Neural cell (in vitro differentiated cells): ENCODE data around the gene CENPE. TPM values are rescaled to one million over a fixed set of nuclear protein-coding genes. Genes with fewer than 3 reads are reported as not detected.

ENCODE experiments used
- H2AFZ ChIP-seq: fragments of 200-600, 300-800 bp; sonication (generic), shearing (Covaris generic); 2 replicates; pipeline ENCODE4 v1.6.0; 2014; ENCODE audit warnings: low read depth, mild to moderate bottlenecking, antibody characterized with exemption, low read length, moderate library complexity
- H3F3A ChIP-seq: fragments of 200-600 bp; shearing (Covaris generic); 2 replicates; pipeline ENCODE4 v1.6.1; 2016; ENCODE audit warnings: mild to moderate bottlenecking, moderate library complexity, mixed read lengths, antibody characterized with exemption, low read length; ENCODE audit not compliant: insufficient read depth, poor library complexity, severe bottlenecking
- H3K27ac ChIP-seq: fragments of 200-600, 300-800 bp; sonication (generic), shearing (Covaris generic); 2 replicates; pipeline ENCODE4 v1.5.1; 2014; ENCODE audit warnings: mild to moderate bottlenecking, low read length, moderate library complexity
- H3K27me3 ChIP-seq: fragments of 300-800, 200-600 bp; sonication (generic), shearing (Covaris generic); 2 replicates; pipeline ENCODE4 v1.6.0; 2014; ENCODE audit warnings: mild to moderate bottlenecking, low read depth, low read length, moderate library complexity; ENCODE audit not compliant: insufficient read depth
- H3K36me3 ChIP-seq: fragments of 300-800, 200-600 bp; sonication (generic), shearing (Covaris generic); 2 replicates; pipeline ENCODE4 v1.5.1; 2014; ENCODE audit warnings: mild to moderate bottlenecking, antibody characterized with exemption, low read length, moderate library complexity; ENCODE audit not compliant: insufficient read depth
- H3K4me2 ChIP-seq: fragments of 300-800, 200-600 bp; sonication (generic), shearing (Covaris generic); 2 replicates; pipeline ENCODE4 v1.6.0; 2014; ENCODE audit warnings: mild to moderate bottlenecking, low read length
- H3K4me3 ChIP-seq: fragments of 300-800, 200-600 bp; sonication (generic), shearing (Covaris generic); 2 replicates; pipeline ENCODE4 v1.5.1; 2014; ENCODE audit warnings: mild to moderate bottlenecking, low read length, moderate library complexity
- H3K79me2 ChIP-seq: fragments of 200-600 bp; shearing (Covaris generic); replicated peaks from 2 replicates; pipeline ENCODE4 v1.6.0; 2014; ENCODE audit warnings: mild to moderate bottlenecking, low read length, moderate library complexity; ENCODE audit not compliant: insufficient read depth
- H3K9ac ChIP-seq: fragments of 300-800, 200-600 bp; sonication (generic), shearing (Covaris generic); 2 replicates; pipeline ENCODE4 v1.6.1; 2016; ENCODE audit warnings: mild to moderate bottlenecking, low read length, mixed read lengths
- H3K9me2 ChIP-seq: fragments of 200-600 bp; shearing (Covaris generic); 2 replicates; pipeline ENCODE4 v1.6.1; 2016; ENCODE audit warnings: mild to moderate bottlenecking, low read length, mixed read lengths; ENCODE audit not compliant: insufficient read depth
- H3K9me3 ChIP-seq: fragments of 200-600, 300-800 bp; sonication (generic), shearing (Covaris generic); 2 replicates; pipeline ENCODE4 v1.6.1; 2016; ENCODE audit warnings: mild to moderate bottlenecking, mixed run types, low read length, moderate library complexity, mixed read lengths
- H4K20me1 ChIP-seq: fragments of 200-600 bp; shearing (Covaris generic); 2 replicates; pipeline ENCODE4 v1.6.1; 2016; ENCODE audit warnings: mild to moderate bottlenecking, mixed run types; ENCODE audit not compliant: insufficient read depth
- CTCF ChIP-seq: fragments of 450-650 bp; IDR thresholded peaks from 2 replicates; pipeline ENCODE4 v1.5.1; 2014; ENCODE audit warnings: antibody characterized with exemption, mild to moderate bottlenecking, moderate library complexity; ENCODE audit not compliant: poor library complexity, severe bottlenecking
- EP300 ChIP-seq: fragments of 450-650 bp; conservative IDR thresholded peaks from 2 replicates; pipeline ENCODE4 v1.6.1; 2014; ENCODE audit warnings: antibody characterized with exemption, mild to moderate bottlenecking, moderate library complexity; ENCODE audit not compliant: poor library complexity, severe bottlenecking
- EZH2 ChIP-seq: fragments of 200-600, 300-800 bp; shearing (Covaris generic), sonication (generic); IDR thresholded peaks from 2 replicates; pipeline ENCODE4 v1.6.1; 2014; ENCODE audit warnings: antibody characterized with exemption, low read length, borderline replicate concordance, mild to moderate bottlenecking; ENCODE audit not compliant: insufficient read depth, poor library complexity, severe bottlenecking
- MXI1 ChIP-seq: fragments of 450-650 bp; conservative IDR thresholded peaks from 2 replicates; pipeline ENCODE4 v1.6.1; 2014; ENCODE audit warnings: antibody characterized with exemption, mild to moderate bottlenecking; ENCODE audit not compliant: poor library complexity, severe bottlenecking
- POLR2AphosphoS5 ChIP-seq: IDR thresholded peaks from 2 replicates; pipeline ENCODE4 v1.6.1; 2012
- RAD21 ChIP-seq: fragments of 450-650 bp; conservative IDR thresholded peaks from 2 replicates; pipeline ENCODE4 v1.6.1; 2014; ENCODE audit warnings: antibody characterized with exemption, mild to moderate bottlenecking, moderate library complexity
- REST ChIP-seq: IDR thresholded peaks from 2 replicates; pipeline ENCODE4 v1.6.1; 2012; ENCODE audit warnings: borderline replicate concordance
- SMC3 ChIP-seq: fragments of 450-650 bp; conservative IDR thresholded peaks from 2 replicates; pipeline ENCODE4 v1.6.1; 2014; ENCODE audit warnings: antibody characterized with exemption, mild to moderate bottlenecking, moderate library complexity; ENCODE audit not compliant: poor library complexity
- TAF1 ChIP-seq: IDR thresholded peaks from 2 replicates; pipeline ENCODE4 v1.6.1; 2012; ENCODE audit warnings: low read depth
- polyA plus RNA-seq: library from polyadenylated mRNA; depleted of rRNA; stranded (reverse); fragments of >200 nt; gene quantifications from 2 replicates; pipeline ENCODE4 v1.2.3, GENCODE V29; 2014

Gene CENPE
- polyA plus RNA-seq, 1 donor from 2014 or later = 1.8 TPM

- Histone ChIP-seq H3K4me2 (no peak overlapping the region), H3K4me3 (no peak overlapping the region), H4K20me1 (no peaks in the 10 kb centered on the region), H3K9me2 (no peaks in the 10 kb centered on the region), H3K27ac (no peak overlapping the region), H3K27me3 (no peaks in the 10 kb centered on the region), H3K79me2 (no peaks in the 10 kb centered on the region), H2AFZ (no peak overlapping the region), H3F3A (no peaks in the 10 kb centered on the region), H3K9me3 (no peaks in the 10 kb centered on the region), H3K36me3 (no peaks in the 10 kb centered on the region), H3K9ac (no peak overlapping the region)
- no peak for TF ChIP-seq EZH2
- no peak for TF ChIP-seq REST
Measured at GRCh38 chr4:103144926-103145325, 53.2 kb downstream of the CENPE start.

- no peaks in the 10 kb centered on the region for H3K9me2 ChIP-seq
- no peaks in the 10 kb centered on the region for H3F3A ChIP-seq
- no peaks in the 10 kb centered on the region for H3K36me3 ChIP-seq
- H4K20me1 ChIP-seq = no peaks in the 10 kb centered on the region
- no peaks in the 10 kb centered on the region for H3K79me2 ChIP-seq
- H3K4me3 ChIP-seq = no peak overlapping the region
- H3K27ac ChIP-seq = no peak overlapping the region
- H3K9me3 ChIP-seq = no peaks in the 10 kb centered on the region
- H3K9ac ChIP-seq = no peak overlapping the region
- no peaks in the 10 kb centered on the region for H3K27me3 ChIP-seq
- TF ChIP-seq RAD21 (no peak), CTCF (no peak), SMC3 (no peak), MXI1 (no peak)
- H2AFZ ChIP-seq = no peak overlapping the region
- H3K4me2 ChIP-seq = no peak overlapping the region
Measured at GRCh38 chr4:103137446-103137827, 60.7 kb downstream of the CENPE start.

- Histone ChIP-seq H3K36me3 (no peaks in the 10 kb centered on the region), H4K20me1 (no peaks in the 10 kb centered on the region), H3K27ac (no peak overlapping the region), H3K9me2 (no peaks in the 10 kb centered on the region), H3K27me3 (no peaks in the 10 kb centered on the region), H3K9ac (no peak overlapping the region), H3F3A (no peaks in the 10 kb centered on the region), H2AFZ (no peak overlapping the region), H3K79me2 (no peaks in the 10 kb centered on the region), H3K4me3 (no peak overlapping the region), H3K4me2 (no peak overlapping the region), H3K9me3 (no peaks in the 10 kb centered on the region)
- TF ChIP-seq RAD21 (no peak), CTCF (no peak), MXI1 (no peak), REST (no peak), TAF1 (no peak), EP300 (no peak), EZH2 (no peak), SMC3 (no peak), POLR2AphosphoS5 (no peak)
Measured at GRCh38 chr4:103136671-103137445, 61.3 kb downstream of the CENPE start.
